Adrenal gland (tissue), 5 donors: ENCODE data around the gene CLDN24.

Source experiments
- POLR2A ChIP-seq, 2 donors: fragments of 450-650 bp; IDR thresholded peaks; one replicate each; pipeline ENCODE4 v1.6.1; 2017; ENCODE audit warnings: antibody characterized with exemption in 2 of 2, mild to moderate bottlenecking in 2 of 2, moderate library complexity in 1 of 2
- TF ChIP-seq, protein P1 (sequence below), 6 experiments: fragments of 450-650 bp in 4 of 6; fragments of 200-600 bp in 2 of 6; sonication (generic) in 1 of 6; IDR thresholded peaks; 1 replicate in 5 of 6; 2 replicates in 1 of 6; pipeline versions ENCODE4 v1.5.1 to v1.8.0; 2016 to 2021; ENCODE audit warnings: antibody characterized with exemption in 6 of 6, mild to moderate bottlenecking in 2 of 6, moderate library complexity in 1 of 6
- donor health status: DM: no; HTN: no; CAD: no.

DNA sequence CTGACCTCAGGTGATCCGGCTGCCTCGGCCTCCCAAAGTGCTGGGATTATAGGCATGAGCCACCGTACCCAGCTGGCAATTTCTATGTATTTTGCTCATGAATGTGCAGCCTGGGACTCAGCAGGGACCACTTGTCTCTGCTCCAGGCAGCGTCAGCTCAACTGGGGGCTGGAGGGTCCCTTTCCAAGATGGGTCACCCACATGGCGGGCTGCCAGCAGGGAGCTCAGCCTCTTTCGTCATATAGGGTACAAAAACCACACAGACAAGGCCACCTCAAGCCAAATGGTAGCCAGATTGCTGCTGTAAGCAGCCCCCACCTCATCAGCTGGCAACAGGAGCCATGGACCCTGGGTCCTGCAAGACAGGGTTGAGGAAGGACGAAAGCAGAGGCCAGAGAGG, 2.4 kb upstream of the CLDN24 start:
- TF ChIP-seq, protein P1, sequence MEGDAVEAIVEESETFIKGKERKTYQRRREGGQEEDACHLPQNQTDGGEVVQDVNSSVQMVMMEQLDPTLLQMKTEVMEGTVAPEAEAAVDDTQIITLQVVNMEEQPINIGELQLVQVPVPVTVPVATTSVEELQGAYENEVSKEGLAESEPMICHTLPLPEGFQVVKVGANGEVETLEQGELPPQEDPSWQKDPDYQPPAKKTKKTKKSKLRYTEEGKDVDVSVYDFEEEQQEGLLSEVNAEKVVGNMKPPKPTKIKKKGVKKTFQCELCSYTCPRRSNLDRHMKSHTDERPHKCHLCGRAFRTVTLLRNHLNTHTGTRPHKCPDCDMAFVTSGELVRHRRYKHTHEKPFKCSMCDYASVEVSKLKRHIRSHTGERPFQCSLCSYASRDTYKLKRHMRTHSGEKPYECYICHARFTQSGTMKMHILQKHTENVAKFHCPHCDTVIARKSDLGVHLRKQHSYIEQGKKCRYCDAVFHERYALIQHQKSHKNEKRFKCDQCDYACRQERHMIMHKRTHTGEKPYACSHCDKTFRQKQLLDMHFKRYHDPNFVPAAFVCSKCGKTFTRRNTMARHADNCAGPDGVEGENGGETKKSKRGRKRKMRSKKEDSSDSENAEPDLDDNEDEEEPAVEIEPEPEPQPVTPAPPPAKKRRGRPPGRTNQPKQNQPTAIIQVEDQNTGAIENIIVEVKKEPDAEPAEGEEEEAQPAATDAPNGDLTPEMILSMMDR (IDR thresholded peaks at IDR 0.05), result no peak
- TF ChIP-seq POLR2A (IDR thresholded peaks at IDR 0.05), result no peak
